ENCODE measurements around the gene VPS41. TPM values are rescaled to one million over a fixed set of nuclear protein-coding genes. Genes with fewer than 3 reads are reported as not detected.

Gene VPS41
- total RNA-seq, 3 donors from 2014 or later (not counting 1 experiment from before 2014, with no cell fraction given): 67.3 to 81.8 (median 78.9) TPM

GRCh38 chr7:38934536-38934935 is 25.5 kb upstream of the VPS41 start:
- no peaks in the 10 kb centered on the region for H3K9me3 Mint-ChIP-seq
- DNase-seq: no peak
- TF ChIP-seq CTCF (IDR thresholded peaks at IDR 0.05): no peak
- 98% methylated on average over 10 of the region's 10 CpGs for WGBS (ENCODE audit: insufficient coverage)
- intact Hi-C loops (cut with micrococcal nuclease): no loop called here
- Histone ChIP-seq H3K27me3 (ENCODE audit: control insufficient read depth, insufficient read depth, low read length) (no peaks in the 10 kb centered on the region), H3K4me1 (ENCODE audit: control insufficient read depth, insufficient read depth, low read length) (no peaks in the 10 kb centered on the region), H3K27ac (ENCODE audit: low read length) (no peak overlapping the region), H3K36me3 (ENCODE audit: control insufficient read depth, insufficient read depth, low read length) (no peaks in the 10 kb centered on the region), H3K9me3 (ENCODE audit: control insufficient read depth, insufficient read depth, low read length) (no peaks in the 10 kb centered on the region), H3K4me3 (ENCODE audit: low read length) (no peak overlapping the region)
- no peaks in the 10 kb centered on the region for H3K36me3 Mint-ChIP-seq
- no peak overlapping the region for H3K4me3 Mint-ChIP-seq
- no peaks in the 10 kb centered on the region for H3K4me1 Mint-ChIP-seq
- ATAC-seq: no peak
- H3K27me3 Mint-ChIP-seq (ENCODE audit: low read depth in 2 of 2): peaks cover 7 to 21% of the 10 kb centered on the region in 2 donors
- no peak overlapping the region for H3K27ac Mint-ChIP-seq

GRCh38 chr7:38934051-38934450 is 25.1 kb upstream of the VPS41 start:
- H3K27ac ChIP-seq (ENCODE audit: low read length): no peak overlapping the region
- Mint-ChIP-seq H3K9me3 (no peaks in the 10 kb centered on the region), H3K27ac (no peak overlapping the region), H3K36me3 (no peaks in the 10 kb centered on the region), H3K27me3 (ENCODE audit: low read depth in 2 of 2) (peaks cover 5 to 21% of the 10 kb centered on the region in 2 donors), H3K4me1 (no peaks in the 10 kb centered on the region), H3K4me3 (no peak overlapping the region)
- no peak for TF ChIP-seq CTCF (IDR thresholded peaks at IDR 0.05)
- no peak for ATAC-seq
- WGBS (ENCODE audit: insufficient coverage): 73% methylated on average over 3 of the region's 3 CpGs
- H3K4me1 ChIP-seq (ENCODE audit: control insufficient read depth, insufficient read depth, low read length): no peaks in the 10 kb centered on the region
- DNase-seq: no peak
- no peaks in the 10 kb centered on the region for H3K9me3 ChIP-seq (ENCODE audit: control insufficient read depth, insufficient read depth, low read length)
- H3K36me3 ChIP-seq (ENCODE audit: control insufficient read depth, insufficient read depth, low read length): no peaks in the 10 kb centered on the region
- H3K27me3 ChIP-seq (ENCODE audit: control insufficient read depth, insufficient read depth, low read length): no peaks in the 10 kb centered on the region
- H3K4me3 ChIP-seq (ENCODE audit: low read length): no peak overlapping the region
- intact Hi-C loops (cut with micrococcal nuclease): no loop called here

- Histone ChIP-seq H3K4me1 (ENCODE audit: control insufficient read depth, insufficient read depth, low read length) (no peaks in the 10 kb centered on the region), H3K27me3 (ENCODE audit: control insufficient read depth, insufficient read depth, low read length) (no peaks in the 10 kb centered on the region), H3K27ac (ENCODE audit: low read length) (no peak overlapping the region), H3K36me3 (ENCODE audit: control insufficient read depth, insufficient read depth, low read length) (no peaks in the 10 kb centered on the region), H3K4me3 (ENCODE audit: low read length) (no peak overlapping the region), H3K9me3 (ENCODE audit: control insufficient read depth, insufficient read depth, low read length) (no peaks in the 10 kb centered on the region)
- Mint-ChIP-seq H3K36me3 (no peaks in the 10 kb centered on the region), H3K27me3 (ENCODE audit: low read depth in 2 of 2) (peaks cover 4 to 21% of the 10 kb centered on the region in 2 donors), H3K9me3 (no peaks in the 10 kb centered on the region), H3K4me1 (no peaks in the 10 kb centered on the region), H3K27ac (no peak overlapping the region), H3K4me3 (no peak overlapping the region)
- peak in 2 of 3 donors; percentile 34 to 42 for ATAC-seq
- TF ChIP-seq CTCF (IDR thresholded peaks at IDR 0.05): peak; percentile 82
- intact Hi-C loops (cut with micrococcal nuclease): loop anchor here (2.0 kb wide), 1 partner anchor 136 kb away; no protein-coding TSS in a partner anchor
- peak; percentile 38 to 53 for DNase-seq
- WGBS (ENCODE audit: insufficient coverage): 48% methylated on average over 5 of the region's 6 CpGs
Observed at GRCh38 chr7:38932509-38933168, 23.6 kb upstream of the VPS41 start.

Measured in natural killer cell (primary cell).